Thyroid gland (tissue), 4 donors: ENCODE measurements around the gene IRAK1BP1.

ENCODE experiments used
- POLR2A ChIP-seq, 2 donors: fragments of 450-650 bp; IDR thresholded peaks; one replicate each; pipeline ENCODE4 v1.6.1; 2017; ENCODE audit warnings: antibody characterized with exemption in 2 of 2, mild to moderate bottlenecking in 2 of 2, moderate library complexity in 1 of 2
- TF ChIP-seq, protein P1 (sequence below), 6 experiments: fragments of 200-600 bp in 3 of 6; fragments of 450-650 bp in 3 of 6; sonication (generic) in 3 of 6; IDR thresholded peaks; one replicate each; pipeline ENCODE4 v1.5.1; 2016 to 2019; ENCODE audit warnings: antibody characterized with exemption in 6 of 6, mild to moderate bottlenecking in 2 of 6, inconsistent platforms in 1 of 6, moderate library complexity in 1 of 6

GRCh38 chr6:78836598-78836997, 30.8 kb upstream of the IRAK1BP1 start:
- TF ChIP-seq, protein P1, sequence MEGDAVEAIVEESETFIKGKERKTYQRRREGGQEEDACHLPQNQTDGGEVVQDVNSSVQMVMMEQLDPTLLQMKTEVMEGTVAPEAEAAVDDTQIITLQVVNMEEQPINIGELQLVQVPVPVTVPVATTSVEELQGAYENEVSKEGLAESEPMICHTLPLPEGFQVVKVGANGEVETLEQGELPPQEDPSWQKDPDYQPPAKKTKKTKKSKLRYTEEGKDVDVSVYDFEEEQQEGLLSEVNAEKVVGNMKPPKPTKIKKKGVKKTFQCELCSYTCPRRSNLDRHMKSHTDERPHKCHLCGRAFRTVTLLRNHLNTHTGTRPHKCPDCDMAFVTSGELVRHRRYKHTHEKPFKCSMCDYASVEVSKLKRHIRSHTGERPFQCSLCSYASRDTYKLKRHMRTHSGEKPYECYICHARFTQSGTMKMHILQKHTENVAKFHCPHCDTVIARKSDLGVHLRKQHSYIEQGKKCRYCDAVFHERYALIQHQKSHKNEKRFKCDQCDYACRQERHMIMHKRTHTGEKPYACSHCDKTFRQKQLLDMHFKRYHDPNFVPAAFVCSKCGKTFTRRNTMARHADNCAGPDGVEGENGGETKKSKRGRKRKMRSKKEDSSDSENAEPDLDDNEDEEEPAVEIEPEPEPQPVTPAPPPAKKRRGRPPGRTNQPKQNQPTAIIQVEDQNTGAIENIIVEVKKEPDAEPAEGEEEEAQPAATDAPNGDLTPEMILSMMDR (IDR thresholded peaks at IDR 0.05): no peak
- TF ChIP-seq POLR2A (IDR thresholded peaks at IDR 0.05): no peak
